Cardiac muscle cell (in vitro differentiated cells and primary cell): ENCODE data around the gene GAB2. TPM values are rescaled to one million over a fixed set of nuclear protein-coding genes. Genes with fewer than 3 reads are reported as not detected.
"Not testable (repeated sequence)": the region's sequence is repeated elsewhere in the genome, so short reads cannot be mapped to it uniquely, and the experiment has no call there.

Source experiments
- DNase-seq, 2 donors: peaks; one replicate each; pipeline versions ENCODE4 v3.0.0 to v3.0.0-alpha.2; 2010 to 2017; ENCODE audit warnings: low read depth in 1 of 2, low spot score in 1 of 2
- H3K27ac ChIP-seq: fragments of 200-600 bp; sonication (generic); 2 replicates; pipeline ENCODE4 v1.5.1; 2016
- H3K27me3 ChIP-seq: fragments of 200-600 bp; sonication (generic); 2 replicates; pipeline ENCODE4 v1.6.0; 2016; ENCODE audit warnings: control low read depth
- H3K36me3 ChIP-seq: fragments of 200-600 bp; sonication (generic); 2 replicates; pipeline ENCODE4 v1.5.1; 2016; ENCODE audit warnings: control low read depth
- H3K4me1 ChIP-seq: fragments of 200-600 bp; sonication (generic); 2 replicates; pipeline ENCODE4 v1.8.1; 2017; ENCODE audit warnings: low read depth, mild to moderate bottlenecking, mixed run types
- H3K4me3 ChIP-seq: fragments of 200-600 bp; sonication (generic); 2 replicates; pipeline ENCODE4 v1.5.1; 2016; ENCODE audit warnings: mild to moderate bottlenecking
- H3K9me3 ChIP-seq: fragments of 200-600 bp; sonication (generic); 2 replicates; pipeline ENCODE4 v1.5.1; 2017; ENCODE audit warnings: low read depth, mild to moderate bottlenecking, control low read depth
- CTCF ChIP-seq: IDR thresholded peaks from 2 replicates; pipeline ENCODE4 v1.5.1; 2012; ENCODE audit warnings: low read depth, mild to moderate bottlenecking, low read length
- polyA plus RNA-seq: library from polyadenylated mRNA; unstranded; fragments of >200 nt; fragmentation: Nextera tagmentation; extraction: Ambion mirVana; gene quantifications from 2 replicates; pipeline ENCODE4 v1.2.1, GENCODE V29; 2016
- total RNA-seq: library from RNA; depleted of rRNA; stranded (reverse); fragments of >200 nt; gene quantifications from 2 replicates; pipeline ENCODE4 v1.2.3, GENCODE V29; 2016

The GAB2 gene
- total and polyA plus RNA-seq, 2 experiments from 2014 or later = 5.3 to 18.0 TPM

- H3K4me3 ChIP-seq = no peak overlapping the region
- no peak for DNase-seq
- no peaks in the 10 kb centered on the region for H3K27me3 ChIP-seq
- no peaks in the 10 kb centered on the region for H3K36me3 ChIP-seq
- TF ChIP-seq CTCF = no peak
- no peaks in the 10 kb centered on the region for H3K4me1 ChIP-seq
- H3K27ac ChIP-seq = no peak overlapping the region
- no peaks in the 10 kb centered on the region for H3K9me3 ChIP-seq
Measured at GRCh38 chr11:78295991-78296930, 121.4 kb downstream of the GAB2 start.

GRCh38 chr11:78295347-78295746 is 122.3 kb downstream of the GAB2 start:
- Histone ChIP-seq H3K27me3 (no peaks in the 10 kb centered on the region), H3K4me3 (no peak overlapping the region), H3K27ac (no peak overlapping the region), H3K9me3 (no peaks in the 10 kb centered on the region), H3K4me1 (no peaks in the 10 kb centered on the region), H3K36me3 (no peaks in the 10 kb centered on the region)
- no peak for DNase-seq
- no peak for TF ChIP-seq CTCF

GRCh38 chr11:78294100-78294499 is 123.5 kb downstream of the GAB2 start:
- H3K4me3 ChIP-seq, H3K27ac ChIP-seq, H3K4me1 ChIP-seq, DNase-seq, H3K36me3 ChIP-seq, H3K9me3 ChIP-seq, H3K27me3 ChIP-seq: not testable (repeated sequence)

- Histone ChIP-seq H3K36me3 (no peaks in the 10 kb centered on the region), H3K4me1 (no peaks in the 10 kb centered on the region), H3K4me3 (no peak overlapping the region), H3K27ac (no peak overlapping the region), H3K9me3 (no peaks in the 10 kb centered on the region), H3K27me3 (no peaks in the 10 kb centered on the region)
- no peak for TF ChIP-seq CTCF
- DNase-seq = no peak
Measured at GRCh38 chr11:78293536-78293935, 124.1 kb downstream of the GAB2 start.

- H3K27ac ChIP-seq = no peak overlapping the region
- no peak for TF ChIP-seq CTCF
- no peaks in the 10 kb centered on the region for H3K36me3 ChIP-seq
- no peaks in the 10 kb centered on the region for H3K4me1 ChIP-seq
- no peak for DNase-seq
- no peak overlapping the region for H3K4me3 ChIP-seq
- no peaks in the 10 kb centered on the region for H3K27me3 ChIP-seq
- no peaks in the 10 kb centered on the region for H3K9me3 ChIP-seq
Measured at GRCh38 chr11:78292109-78292803, 125.4 kb downstream of the GAB2 start.
